Neuronal stem cell (in vitro differentiated cells): ENCODE results near the gene CKAP2L.
A peak's percentile ranks its signal among the peaks of the same experiment; 100 is the strongest.

ENCODE experiments used
- DNase-seq: peaks from one replicate; pipeline ENCODE4 v3.0.0-alpha.2; 2013; ENCODE audit warnings: low spot score
- H2AFZ ChIP-seq: one replicate; pipeline ENCODE4 v1.6.1; 2013; ENCODE audit warnings: mild to moderate bottlenecking, low read length, inconsistent platforms
- H2AK5ac ChIP-seq: 2 replicates; pipeline ENCODE4 v1.6.1; 2013; ENCODE audit warnings: low read depth, mild to moderate bottlenecking, inconsistent platforms, low read length, moderate library complexity, mixed read lengths
- H2BK120ac ChIP-seq: 2 replicates; pipeline ENCODE4 v1.6.1; 2013; ENCODE audit warnings: low read depth, mild to moderate bottlenecking, inconsistent platforms, low read length, moderate library complexity, mixed read lengths
- H2BK12ac ChIP-seq: one replicate; pipeline ENCODE4 v1.6.1; 2013; ENCODE audit warnings: low read length, inconsistent platforms
- H2BK15ac ChIP-seq: 2 replicates; pipeline ENCODE4 v1.6.1; 2013; ENCODE audit warnings: mild to moderate bottlenecking, low read length, inconsistent platforms, mixed read lengths
- H2BK5ac ChIP-seq: one replicate; pipeline ENCODE4 v1.6.1; 2013; ENCODE audit warnings: inconsistent platforms, mild to moderate bottlenecking, low read length, moderate library complexity
- H3K14ac ChIP-seq: one replicate; pipeline ENCODE4 v1.6.1; 2013; ENCODE audit warnings: low read length, inconsistent platforms
- H3K18ac ChIP-seq: 2 replicates; pipeline ENCODE4 v1.6.1; 2013; ENCODE audit warnings: low read length, inconsistent platforms
- H3K23ac ChIP-seq: 2 replicates; pipeline ENCODE4 v1.6.1; 2013; ENCODE audit warnings: low read depth, mild to moderate bottlenecking, mixed read lengths, low read length, inconsistent platforms; ENCODE audit not compliant: poor library complexity
- H3K27ac ChIP-seq: replicated peaks from 3 replicates; pipeline ENCODE4 v1.5.1; 2013; ENCODE audit warnings: low read length, inconsistent platforms
- H3K27me3 ChIP-seq, 3 experiments: 2 replicates each; pipeline ENCODE4 v1.6.1; 2013; ENCODE audit warnings: low read length in 3 of 3, mild to moderate bottlenecking in 2 of 3, inconsistent platforms in 1 of 3, low read depth in 1 of 3, mixed read lengths in 1 of 3, moderate library complexity in 1 of 3; ENCODE audit not compliant: control insufficient read depth in 3 of 3, insufficient read depth in 3 of 3
- H3K36me3 ChIP-seq, 2 donors: replicated peaks in 1 of 2; 2 replicates each; pipeline ENCODE4 v1.6.1; 2013; ENCODE audit warnings: low read length in 2 of 2; ENCODE audit not compliant: control insufficient read depth in 2 of 2, insufficient read depth in 2 of 2
- H3K4ac ChIP-seq: 2 replicates; pipeline ENCODE4 v1.6.1; 2013; ENCODE audit warnings: inconsistent platforms, mild to moderate bottlenecking, low read length, moderate library complexity
- H3K4me1 ChIP-seq, 2 donors: 1 replicate in 1 of 2; 2 replicates in 1 of 2; pipeline ENCODE4 v1.6.1; 2013; ENCODE audit warnings: low read length in 2 of 2, low read depth in 1 of 2; ENCODE audit not compliant: control insufficient read depth in 2 of 2, insufficient read depth in 1 of 2
- H3K4me2 ChIP-seq: one replicate; pipeline ENCODE4 v1.6.1; 2013; ENCODE audit warnings: mild to moderate bottlenecking, low read length, inconsistent platforms; ENCODE audit not compliant: insufficient read depth, poor library complexity, severe bottlenecking
- H3K4me3 ChIP-seq, 2 donors: 2 replicates each; pipeline ENCODE4 v1.5.1; 2013; ENCODE audit warnings: low read length in 2 of 2, mild to moderate bottlenecking in 2 of 2, inconsistent platforms in 1 of 2, moderate library complexity in 1 of 2
- H3K79me1 ChIP-seq: one replicate; pipeline ENCODE4 v1.6.1; 2013; ENCODE audit warnings: low read depth, mild to moderate bottlenecking, inconsistent platforms, low read length, moderate library complexity
- H3K9ac ChIP-seq: one replicate; pipeline ENCODE4 v1.6.1; 2013; ENCODE audit warnings: mild to moderate bottlenecking, low read depth, low read length, inconsistent platforms; ENCODE audit not compliant: poor library complexity
- H3K9me3 ChIP-seq, 2 donors: replicated peaks in 1 of 2; 2 replicates each; pipeline versions ENCODE3 to v1.6.1; 2013; ENCODE audit warnings: low read length in 2 of 2, mild to moderate bottlenecking in 2 of 2, inconsistent platforms in 1 of 2, low read depth in 1 of 2, mixed read lengths in 1 of 2, moderate library complexity in 1 of 2; ENCODE audit not compliant: control insufficient read depth in 2 of 2, insufficient read depth in 1 of 2
- H4K8ac ChIP-seq: one replicate; pipeline ENCODE4 v1.6.1; 2013; ENCODE audit warnings: low read depth, mild to moderate bottlenecking, inconsistent platforms, low read length, moderate library complexity
- H4K91ac ChIP-seq: one replicate; pipeline ENCODE4 v1.6.1; 2013; ENCODE audit warnings: low read length, low read depth, mild to moderate bottlenecking, inconsistent platforms; ENCODE audit not compliant: poor library complexity
- WGBS, 2 donors: extraction: QIAGEN DNeasy Blood & Tissue Kit; methylation state at CpG; one replicate each; pipeline ENCODE4 v1.1.7; 2013; ENCODE audit warnings: missing lambda C conversion rate in 2 of 2, mixed read lengths in 1 of 2; ENCODE audit not compliant: insufficient read length in 2 of 2, insufficient replicate concordance in 1 of 2; ENCODE audit errors: extremely low coverage in 2 of 2; 5-methylcytosine and 5-hydroxymethylcytosine counted together

CKAP2L gene

DNA sequence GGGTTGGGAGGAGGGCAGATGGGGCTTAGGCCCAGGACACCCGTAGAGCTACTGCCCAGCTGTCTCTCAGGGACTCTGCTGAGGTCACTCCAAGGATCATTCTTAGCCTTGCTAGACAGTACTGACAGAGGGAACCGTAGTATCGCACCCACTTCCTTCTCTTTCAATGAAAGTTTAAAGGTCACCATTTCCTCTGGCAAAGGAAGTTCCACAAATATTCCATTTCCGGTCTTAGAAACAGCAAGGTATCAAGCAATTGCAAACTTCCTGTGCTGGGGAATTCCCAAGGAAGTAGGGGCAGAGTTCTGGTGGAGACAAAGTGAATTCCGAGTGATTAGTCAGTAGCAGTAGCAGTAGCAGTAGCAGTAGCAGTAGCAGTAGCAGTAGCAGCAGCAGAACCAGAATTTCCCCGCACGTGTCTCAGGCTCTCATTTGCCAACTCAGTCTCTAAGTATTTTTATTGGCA, 47.5 kb upstream of the CKAP2L start:
- no peak overlapping the region for H2BK15ac ChIP-seq
- no peak overlapping the region for H2BK12ac ChIP-seq
- H4K91ac ChIP-seq: no peak overlapping the region
- H3K4me3 ChIP-seq: no peak overlapping the region
- no peak overlapping the region for H3K23ac ChIP-seq
- no peak overlapping the region for H3K14ac ChIP-seq
- no CpG with 5 or more reads among the region's 7 CpGs for WGBS, 2 donors
- H3K27ac ChIP-seq: no peak overlapping the region
- no peak overlapping the region for H2BK5ac ChIP-seq
- no peak overlapping the region for H2AK5ac ChIP-seq
- no peak overlapping the region for H4K8ac ChIP-seq
- H3K4ac ChIP-seq: no peak overlapping the region
- no peak overlapping the region for H3K18ac ChIP-seq
- no peaks in the 10 kb centered on the region for H3K36me3 ChIP-seq
- H2BK120ac ChIP-seq: no peak overlapping the region
- peaks cover 0 to 8% of the 10 kb centered on the region in 2 donors for H3K4me1 ChIP-seq
- no peak for DNase-seq
- no peaks in the 10 kb centered on the region for H3K27me3 ChIP-seq
- H3K9ac ChIP-seq: no peak overlapping the region
- H3K4me2 ChIP-seq: no peak overlapping the region
- no peaks in the 10 kb centered on the region for H3K9me3 ChIP-seq
- H3K79me1 ChIP-seq: no peaks in the 10 kb centered on the region
- H2AFZ ChIP-seq: peak overlapping the region; percentile 80

DNA sequence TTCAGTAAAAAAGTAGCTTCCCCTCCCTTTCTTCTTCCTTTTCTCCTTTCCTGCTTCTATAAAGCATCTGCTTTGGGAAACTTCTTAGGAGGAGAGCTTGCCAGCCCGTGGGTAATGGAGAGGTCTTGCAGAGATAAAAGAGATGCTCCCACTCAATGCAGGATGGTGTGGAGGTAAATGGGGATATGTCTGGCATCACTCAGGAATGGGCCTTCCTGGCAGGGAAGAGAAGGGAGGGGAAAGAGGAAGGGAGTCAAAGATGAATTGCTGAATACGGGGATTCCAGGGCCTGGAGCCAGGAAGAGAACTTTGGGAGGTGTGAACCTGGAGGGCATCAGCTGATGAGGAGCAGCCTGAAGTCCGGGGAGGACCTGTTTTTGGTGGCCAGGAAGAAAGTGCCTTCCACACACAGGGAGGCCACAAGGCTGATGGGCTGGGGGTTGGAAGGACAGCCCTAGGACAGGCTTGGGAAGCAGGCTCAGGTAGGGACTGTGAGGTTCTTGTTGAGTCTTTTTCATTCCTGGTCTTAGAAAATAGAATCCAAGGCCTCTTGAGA, 46.9 kb upstream of the CKAP2L start:
- Histone ChIP-seq H3K4me1 (peaks cover 0 to 8% of the 10 kb centered on the region in 2 donors), H2BK120ac (no peak overlapping the region), H3K9ac (no peak overlapping the region), H3K4ac (no peak overlapping the region), H2BK15ac (no peak overlapping the region), H3K4me3 (no peak overlapping the region), H2AK5ac (no peak overlapping the region), H3K9me3 (no peaks in the 10 kb centered on the region), H3K27me3 (no peaks in the 10 kb centered on the region), H3K79me1 (no peaks in the 10 kb centered on the region), H4K8ac (no peak overlapping the region), H2BK5ac (no peak overlapping the region), H3K18ac (no peak overlapping the region), H3K36me3 (no peaks in the 10 kb centered on the region), H3K27ac (no peak overlapping the region), H3K23ac (no peak overlapping the region), H2AFZ (peak overlapping the region; percentile 80), H3K4me2 (no peak overlapping the region), H2BK12ac (no peak overlapping the region), H4K91ac (no peak overlapping the region), H3K14ac (no peak overlapping the region)
- WGBS, 2 donors: no CpG with 5 or more reads among the region's 3 CpGs
- no peak for DNase-seq

GRCh38 chr2:112809112-112809511, 44.7 kb upstream of the CKAP2L start:
- Histone ChIP-seq H2BK12ac (no peak overlapping the region), H3K4ac (no peak overlapping the region), H2BK5ac (no peak overlapping the region), H2AK5ac (no peak overlapping the region), H3K79me1 (no peaks in the 10 kb centered on the region), H3K27ac (no peak overlapping the region), H3K23ac (no peak overlapping the region), H3K4me3 (no peak overlapping the region), H4K8ac (no peak overlapping the region), H3K4me2 (no peak overlapping the region), H3K14ac (no peak overlapping the region), H3K27me3 (no peaks in the 10 kb centered on the region), H3K36me3 (no peaks in the 10 kb centered on the region), H3K9ac (no peak overlapping the region), H2BK120ac (no peak overlapping the region), H4K91ac (no peak overlapping the region), H3K9me3 (no peaks in the 10 kb centered on the region), H2AFZ (no peak overlapping the region), H3K18ac (no peak overlapping the region), H3K4me1 (peaks cover 0 to 7% of the 10 kb centered on the region in 2 donors), H2BK15ac (no peak overlapping the region)
- no peak for DNase-seq

DNA sequence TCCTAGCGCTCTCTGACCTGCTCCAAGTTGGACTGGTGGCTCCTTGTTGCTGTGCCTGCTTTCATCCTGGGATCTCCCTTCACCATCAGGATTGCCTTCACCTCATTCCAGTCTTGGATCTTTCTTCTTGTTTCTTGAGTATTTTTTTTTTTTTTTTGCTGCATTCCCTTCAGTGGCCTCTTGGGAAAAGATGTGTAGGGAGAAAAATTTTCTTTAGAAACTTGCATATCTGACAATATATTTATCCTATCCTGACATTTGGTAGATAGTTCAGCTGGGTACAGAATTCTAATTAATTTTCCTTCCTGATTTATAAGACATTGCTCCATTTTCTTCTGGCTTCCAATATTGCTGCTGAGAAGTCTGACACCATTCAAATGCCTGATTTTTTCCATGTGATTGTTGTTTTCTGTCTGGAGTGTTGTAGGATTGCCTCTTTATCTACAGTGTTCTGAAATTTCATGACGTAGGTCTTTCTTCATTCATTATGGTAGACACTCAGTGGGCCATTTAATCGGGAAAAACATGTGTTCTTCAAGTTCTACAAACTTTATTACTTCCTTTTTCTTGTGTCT, 42.9 kb upstream of the CKAP2L start:
- H3K4ac ChIP-seq: no peak overlapping the region

More for the DNA sequence above, 42.9 kb upstream of the CKAP2L start:
- H2AK5ac ChIP-seq: no peak overlapping the region
- no peak overlapping the region for H3K4me2 ChIP-seq
- H3K23ac ChIP-seq: no peak overlapping the region
- no peak overlapping the region for H2BK15ac ChIP-seq
- no peak overlapping the region for H3K18ac ChIP-seq
- H3K4me3 ChIP-seq: no peak overlapping the region
- no peaks in the 10 kb centered on the region for H3K27me3 ChIP-seq
- H3K9ac ChIP-seq: no peak overlapping the region
- no peaks in the 10 kb centered on the region for H3K9me3 ChIP-seq
- H4K8ac ChIP-seq: no peak overlapping the region
- no CpG with 5 or more reads among the region's 3 CpGs for WGBS, 2 donors
- no peak overlapping the region for H3K27ac ChIP-seq
- H4K91ac ChIP-seq: no peak overlapping the region
- no peak overlapping the region for H2BK12ac ChIP-seq
- no peak for DNase-seq
- H3K4me1 ChIP-seq: peaks cover 0 to 4% of the 10 kb centered on the region in 2 donors
- H2BK120ac ChIP-seq: no peak overlapping the region
- no peaks in the 10 kb centered on the region for H3K79me1 ChIP-seq
- no peak overlapping the region for H2BK5ac ChIP-seq
- no peak overlapping the region for H2AFZ ChIP-seq
- no peak overlapping the region for H3K14ac ChIP-seq
- H3K36me3 ChIP-seq: no peaks in the 10 kb centered on the region
